Right atrium auricular region (tissue), 2 donors: Measurements from ENCODE around the gene DCUN1D2. TPM values are rescaled to one million over a fixed set of nuclear protein-coding genes. Genes with fewer than 3 reads are reported as not detected.

Source experiments
- DNase-seq: peaks from one replicate; pipeline ENCODE4 v3.0.0-alpha.2; 2019; ENCODE audit warnings: low spot score
- H3K27ac ChIP-seq, 2 donors: fragments of 200-600 bp; sonication (generic); 1 replicate in 1 of 2; 2 replicates in 1 of 2; pipeline ENCODE4 v1.5.1; 2016 to 2019
- H3K27me3 ChIP-seq, 2 donors: fragments of 200-600 bp; sonication (generic); one replicate each; pipeline versions ENCODE4 v1.5.1 to v1.6.0; 2017 to 2019
- H3K36me3 ChIP-seq: fragments of 200-600 bp; sonication (generic); one replicate; pipeline ENCODE4 v1.5.1; 2016
- H3K4me1 ChIP-seq, 2 donors: fragments of 200-600 bp; sonication (generic); one replicate each; pipeline versions ENCODE4 v1.5.1 to v1.6.0; 2017 to 2019
- H3K4me3 ChIP-seq, 2 donors: fragments of 200-600 bp; sonication (generic); 1 replicate in 1 of 2; 2 replicates in 1 of 2; pipeline ENCODE4 v1.5.1; 2017 to 2019; ENCODE audit warnings: mild to moderate bottlenecking in 1 of 2, moderate library complexity in 1 of 2
- H3K9me3 ChIP-seq, 2 donors: fragments of 200-600 bp; sonication (generic); one replicate each; pipeline ENCODE4 v1.5.1; 2019
- total RNA-seq, 2 donors: library from RNA; depleted of rRNA; stranded (reverse); fragments of >200 nt; gene quantifications; one replicate each; pipeline ENCODE4 v1.1.0, GENCODE V29; 2016
- TF ChIP-seq, protein P1 (sequence below), 2 donors: fragments of 200-600 bp; sonication (generic); IDR thresholded peaks; one replicate each; pipeline ENCODE4 v1.5.1; 2019; ENCODE audit warnings: antibody characterized with exemption in 2 of 2

Gene DCUN1D2
- total RNA-seq, 2 donors from 2014 or later = 45.3 to 65.5 TPM

DNA sequence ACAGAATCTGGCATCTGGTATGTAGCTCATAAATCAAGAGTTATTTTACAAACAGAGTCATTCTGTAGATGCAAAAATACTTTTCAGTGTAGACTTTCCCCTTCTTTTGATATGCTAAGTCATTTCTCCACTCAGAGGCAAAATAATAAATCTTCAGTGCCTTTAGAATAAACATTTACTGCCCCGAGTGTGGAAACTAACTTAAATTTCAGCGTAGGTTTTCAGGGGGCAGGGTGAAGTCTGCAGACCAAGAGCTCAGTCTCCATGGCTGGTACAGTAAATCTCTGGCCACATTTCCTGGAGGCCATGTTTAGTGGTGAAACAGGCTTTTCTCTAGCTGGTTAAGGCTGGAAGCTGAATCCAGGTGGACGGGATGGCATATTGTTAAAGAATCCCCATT lies 24.1 kb downstream of the DCUN1D2 start:
- Histone ChIP-seq H3K4me1 (no peaks in the 10 kb centered on the region), H3K4me3 (no peak overlapping the region), H3K36me3 (peaks cover 9% of the 10 kb centered on the region), H3K27me3 (no peaks in the 10 kb centered on the region), H3K9me3 (no peaks in the 10 kb centered on the region), H3K27ac (no peak overlapping the region)
- TF ChIP-seq, protein P1, sequence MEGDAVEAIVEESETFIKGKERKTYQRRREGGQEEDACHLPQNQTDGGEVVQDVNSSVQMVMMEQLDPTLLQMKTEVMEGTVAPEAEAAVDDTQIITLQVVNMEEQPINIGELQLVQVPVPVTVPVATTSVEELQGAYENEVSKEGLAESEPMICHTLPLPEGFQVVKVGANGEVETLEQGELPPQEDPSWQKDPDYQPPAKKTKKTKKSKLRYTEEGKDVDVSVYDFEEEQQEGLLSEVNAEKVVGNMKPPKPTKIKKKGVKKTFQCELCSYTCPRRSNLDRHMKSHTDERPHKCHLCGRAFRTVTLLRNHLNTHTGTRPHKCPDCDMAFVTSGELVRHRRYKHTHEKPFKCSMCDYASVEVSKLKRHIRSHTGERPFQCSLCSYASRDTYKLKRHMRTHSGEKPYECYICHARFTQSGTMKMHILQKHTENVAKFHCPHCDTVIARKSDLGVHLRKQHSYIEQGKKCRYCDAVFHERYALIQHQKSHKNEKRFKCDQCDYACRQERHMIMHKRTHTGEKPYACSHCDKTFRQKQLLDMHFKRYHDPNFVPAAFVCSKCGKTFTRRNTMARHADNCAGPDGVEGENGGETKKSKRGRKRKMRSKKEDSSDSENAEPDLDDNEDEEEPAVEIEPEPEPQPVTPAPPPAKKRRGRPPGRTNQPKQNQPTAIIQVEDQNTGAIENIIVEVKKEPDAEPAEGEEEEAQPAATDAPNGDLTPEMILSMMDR (IDR thresholded peaks at IDR 0.05) = no peak
- no peak for DNase-seq

DNA sequence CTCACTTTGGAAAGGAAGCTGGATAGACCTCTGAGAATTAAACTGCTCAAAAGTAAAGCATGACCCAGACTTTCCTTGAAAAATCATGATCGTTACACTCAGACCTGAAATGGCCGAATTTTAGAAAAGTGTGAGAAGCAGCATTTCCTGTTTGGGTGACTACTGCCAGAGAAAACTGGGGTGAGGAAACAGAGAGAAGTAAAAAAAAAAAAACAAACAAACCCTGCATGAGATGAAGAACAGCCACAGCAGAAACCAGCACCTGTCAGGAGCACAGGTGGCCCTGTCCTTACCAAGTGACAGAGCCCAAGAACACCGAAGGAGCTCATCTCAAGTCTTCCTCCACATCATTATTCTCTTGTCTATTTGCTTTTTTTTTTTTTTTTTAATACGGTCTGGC lies 25.2 kb downstream of the DCUN1D2 start:
- no peaks in the 10 kb centered on the region for H3K27me3 ChIP-seq
- H3K4me1 ChIP-seq = no peaks in the 10 kb centered on the region
- no peak overlapping the region for H3K27ac ChIP-seq
- no peak overlapping the region for H3K4me3 ChIP-seq
- TF ChIP-seq, protein P1 (IDR thresholded peaks at IDR 0.05) = no peak
- H3K9me3 ChIP-seq = no peaks in the 10 kb centered on the region
- no peak for DNase-seq
- peaks cover 15% of the 10 kb centered on the region for H3K36me3 ChIP-seq

DNA sequence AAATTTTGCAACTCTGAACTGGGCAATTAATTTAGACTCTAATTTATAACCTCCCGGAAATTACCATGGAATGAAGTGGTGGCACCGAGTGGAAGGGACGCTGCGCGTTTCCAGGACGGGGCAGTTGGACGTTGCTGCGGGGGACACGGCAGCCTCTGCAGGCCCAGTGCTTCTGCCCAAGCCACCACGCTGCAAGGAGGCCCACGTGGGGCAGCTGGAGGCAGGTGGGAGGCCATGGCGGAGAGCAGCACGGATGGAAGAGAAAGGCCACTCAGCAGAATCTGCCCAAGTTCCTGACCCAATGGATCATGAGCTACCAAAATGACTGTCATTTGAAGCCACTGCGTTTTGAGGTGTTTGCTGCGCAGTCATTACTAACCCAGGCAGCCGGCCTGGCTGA lies 26.0 kb downstream of the DCUN1D2 start:
- Histone ChIP-seq H3K9me3 (no peaks in the 10 kb centered on the region), H3K27me3 (no peaks in the 10 kb centered on the region), H3K4me1 (no peaks in the 10 kb centered on the region), H3K4me3 (no peak overlapping the region), H3K27ac (no peak overlapping the region), H3K36me3 (peaks cover 23% of the 10 kb centered on the region)
- no peak for DNase-seq
- TF ChIP-seq, protein P1 (IDR thresholded peaks at IDR 0.05) = no peak

DNA sequence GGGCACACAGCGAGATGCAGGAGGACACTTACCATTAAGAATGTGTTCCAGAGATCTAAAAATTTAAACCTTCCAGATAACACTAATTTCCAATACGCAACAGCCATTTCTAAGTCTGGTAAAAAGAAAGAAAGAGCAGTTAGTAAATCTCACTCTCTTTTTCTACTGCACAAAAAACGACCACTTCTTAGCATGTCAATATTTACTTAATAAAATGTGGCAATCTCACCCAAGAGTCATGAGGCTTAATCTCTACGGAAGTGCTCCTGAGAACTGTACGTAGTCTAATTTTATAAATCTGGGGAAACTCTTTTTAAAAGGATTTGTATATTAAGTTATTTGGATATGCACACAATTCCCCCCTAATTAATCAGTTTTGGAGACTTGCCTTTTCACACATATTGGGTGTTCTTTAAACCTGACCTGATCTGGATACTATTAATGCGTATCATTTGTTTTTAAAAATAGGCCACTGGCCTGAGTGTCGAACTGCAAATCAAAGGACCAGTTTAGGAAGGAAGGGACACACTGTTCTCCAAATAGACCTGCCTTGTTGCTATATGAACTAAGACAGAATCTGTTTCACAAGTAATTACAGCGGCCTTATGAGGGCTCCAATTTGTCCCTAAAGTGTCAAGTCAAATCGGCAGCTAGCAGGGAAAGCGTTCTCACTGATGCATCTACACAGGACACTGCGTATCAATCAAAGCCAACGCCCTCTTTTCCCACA lies 29.3 kb downstream of the DCUN1D2 start:
- TF ChIP-seq, protein P1 (IDR thresholded peaks at IDR 0.05) = no peak
- Histone ChIP-seq H3K4me3 (no peak overlapping the region), H3K36me3 (peaks cover 30% of the 10 kb centered on the region), H3K4me1 (peaks cover 0 to 14% of the 10 kb centered on the region in 2 donors), H3K27ac (peak overlapping the region; percentile 32 to 64), H3K9me3 (no peaks in the 10 kb centered on the region), H3K27me3 (no peaks in the 10 kb centered on the region)
- no peak for DNase-seq

DNA sequence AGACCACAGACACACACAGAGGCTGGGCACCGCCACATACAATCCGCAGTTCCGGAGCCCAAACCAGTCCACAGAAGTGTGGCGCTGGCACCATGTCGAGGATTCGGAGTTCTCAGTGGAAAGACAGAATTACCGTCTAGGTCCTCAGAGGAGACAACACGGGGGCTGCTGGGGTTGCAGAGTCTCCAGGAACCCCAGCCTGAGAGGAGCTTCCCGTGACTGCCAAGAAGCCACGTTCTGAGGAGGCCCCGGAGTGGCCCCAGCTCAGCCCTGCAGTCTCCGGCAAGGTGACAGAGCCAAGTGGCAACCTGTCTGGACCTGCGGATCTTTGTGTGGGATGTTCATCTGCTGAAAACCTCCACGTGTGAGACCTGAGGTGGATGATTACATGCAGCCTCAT lies 29.9 kb downstream of the DCUN1D2 start:
- Histone ChIP-seq H3K36me3 (peaks cover 32% of the 10 kb centered on the region), H3K4me1 (peaks cover 0 to 15% of the 10 kb centered on the region in 2 donors), H3K27me3 (no peaks in the 10 kb centered on the region), H3K27ac (peak overlapping the region; percentile 32 to 64), H3K9me3 (no peaks in the 10 kb centered on the region), H3K4me3 (no peak overlapping the region)
- TF ChIP-seq, protein P1 (IDR thresholded peaks at IDR 0.05) = no peak
- DNase-seq = no peak
